ENCODE results near the gene BCL2.

BCL2 gene

DNA sequence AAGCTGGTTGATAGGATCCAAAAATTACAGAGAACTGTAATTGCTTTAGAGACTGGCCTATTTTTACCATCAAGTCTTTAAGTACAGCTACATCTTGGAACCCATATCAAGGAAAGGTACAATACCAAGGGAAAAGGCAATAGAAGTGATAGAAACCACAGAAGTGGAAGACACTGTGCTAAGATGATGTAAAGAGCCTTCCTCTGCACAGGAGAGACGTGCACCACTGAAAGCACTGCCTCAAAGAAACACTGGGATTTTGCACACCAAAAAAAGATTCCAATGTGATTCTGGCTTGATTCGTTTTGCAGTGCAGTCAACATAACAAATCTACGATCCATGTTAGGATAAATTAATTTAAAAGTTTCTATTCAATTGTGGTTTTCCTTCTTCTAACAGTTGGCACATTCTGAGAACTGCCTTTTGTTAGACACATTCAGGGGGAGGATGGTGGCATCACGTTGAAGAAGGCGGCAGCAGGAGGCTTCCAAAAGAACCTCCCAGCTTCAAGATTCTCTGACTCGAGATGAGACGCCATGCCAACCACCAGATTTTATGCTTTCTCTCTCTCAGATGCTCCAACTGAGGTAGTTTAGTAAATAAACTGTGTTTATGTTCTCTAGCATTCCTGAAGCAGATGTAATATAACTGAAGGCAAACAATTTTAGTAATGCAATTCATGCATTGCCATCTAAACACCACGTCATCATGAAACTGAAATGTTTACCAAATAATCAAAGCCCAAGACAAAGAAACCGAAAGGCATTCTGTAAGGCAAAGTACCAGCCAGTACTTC is 102.9 kb downstream of the BCL2 start:
- TF ChIP-seq CTCF (IDR thresholded peaks at IDR 0.05; ENCODE audit: low read depth, low read length, missing control alignments): no peak
- H3K4me3 ChIP-seq (ENCODE audit: low read depth, low read length): no peak overlapping the region
- in situ Hi-C loops (cut with HindIII; ENCODE audit: low sequenced_read_pairs): no loop called here
- DNase-seq (ENCODE audit: low read depth): no peak

- no peak for DNase-seq (ENCODE audit: low read depth)
- TF ChIP-seq CTCF (IDR thresholded peaks at IDR 0.05; ENCODE audit: low read depth, low read length, missing control alignments): no peak
- no peak overlapping the region for H3K4me3 ChIP-seq (ENCODE audit: low read depth, low read length)
- in situ Hi-C loops (cut with HindIII; ENCODE audit: low sequenced_read_pairs): no loop called here
Observed at GRCh38 chr18:63213936-63214671, 105.5 kb downstream of the BCL2 start.

- TF ChIP-seq CTCF (IDR thresholded peaks at IDR 0.05; ENCODE audit: low read depth, low read length, missing control alignments): no peak
- no peak overlapping the region for H3K4me3 ChIP-seq (ENCODE audit: low read depth, low read length)
- DNase-seq (ENCODE audit: low read depth): no peak
- in situ Hi-C loops (cut with HindIII; ENCODE audit: low sequenced_read_pairs): no loop called here
Observed at GRCh38 chr18:63213331-63213900, 106.2 kb downstream of the BCL2 start.

- no peak overlapping the region for H3K4me3 ChIP-seq (ENCODE audit: low read depth, low read length)
- in situ Hi-C loops (cut with HindIII; ENCODE audit: low sequenced_read_pairs): no loop called here
- no peak for TF ChIP-seq CTCF (IDR thresholded peaks at IDR 0.05; ENCODE audit: low read depth, low read length, missing control alignments)
- no peak for DNase-seq (ENCODE audit: low read depth)
Observed at GRCh38 chr18:63210521-63210920, 109.0 kb downstream of the BCL2 start.

DNA sequence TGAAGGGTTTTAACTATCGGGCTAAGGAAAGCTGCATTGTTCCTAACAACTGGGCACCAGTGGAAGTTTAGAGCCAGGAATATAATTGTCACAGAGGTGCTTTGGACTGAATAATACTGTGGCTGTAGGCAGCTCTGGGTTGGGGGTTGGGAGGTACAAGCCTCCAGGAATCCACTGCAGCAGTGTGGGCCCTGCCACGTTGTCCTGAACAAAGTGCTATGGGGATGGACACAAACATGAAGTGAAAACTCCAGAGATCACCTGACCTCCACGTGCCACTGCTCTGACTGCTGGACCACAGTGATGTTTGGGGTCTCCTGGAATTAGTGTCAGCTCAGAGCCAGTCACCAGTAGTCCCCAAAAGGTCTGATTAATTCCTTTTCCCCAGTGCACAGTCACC is 110.9 kb downstream of the BCL2 start:
- no peak for TF ChIP-seq CTCF (IDR thresholded peaks at IDR 0.05; ENCODE audit: low read depth, low read length, missing control alignments)
- in situ Hi-C loops (cut with HindIII; ENCODE audit: low sequenced_read_pairs): no loop called here
- H3K4me3 ChIP-seq (ENCODE audit: low read depth, low read length): no peak overlapping the region
- no peak for DNase-seq (ENCODE audit: low read depth)

DNA sequence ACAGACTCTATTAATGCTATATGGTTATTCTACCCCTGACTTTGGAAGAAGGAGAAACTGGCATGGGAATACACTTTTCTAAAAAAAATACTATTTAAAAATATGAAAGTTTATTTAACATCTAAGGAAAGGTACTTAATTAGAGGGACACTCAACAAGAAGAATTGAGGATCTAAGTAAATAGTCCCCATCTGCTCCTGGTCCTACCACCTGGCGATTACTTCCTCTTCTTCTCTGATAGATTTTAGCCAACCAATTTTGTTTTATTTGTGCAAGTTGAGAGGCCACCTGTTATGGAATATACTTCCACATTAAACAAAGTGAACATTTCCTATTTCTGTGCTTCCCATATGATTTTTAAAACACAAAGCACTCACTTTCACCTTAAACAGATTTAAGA is 111.7 kb downstream of the BCL2 start:
- no peak for TF ChIP-seq CTCF (IDR thresholded peaks at IDR 0.05; ENCODE audit: low read depth, low read length, missing control alignments)
- H3K4me3 ChIP-seq (ENCODE audit: low read depth, low read length): no peak overlapping the region
- DNase-seq (ENCODE audit: low read depth): no peak
- in situ Hi-C loops (cut with HindIII; ENCODE audit: low sequenced_read_pairs): no loop called here

All from astrocyte of the cerebellum (primary cell).